HEK293 (cell line): ENCODE results near the gene C9orf72.

Experiments used
- YY1 ChIP-seq: fragments of 450-650 bp; formaldehyde crosslinking; IDR thresholded peaks from 2 replicates; pipeline ENCODE4 v1.5.1; 2018; ENCODE audit warnings: missing biosample characterization, missing genetic modification characterization
- ZNF114 ChIP-seq: fragments of 450-650 bp; formaldehyde crosslinking; IDR thresholded peaks from 2 replicates; pipeline ENCODE4 v1.5.0; 2017; ENCODE audit warnings: missing biosample characterization, missing genetic modification characterization
- ZNF2 ChIP-seq: fragments of 450-650 bp; formaldehyde crosslinking; IDR thresholded peaks from 2 replicates; pipeline ENCODE4 v1.5.1; 2016; ENCODE audit warnings: missing biosample characterization, missing genetic modification characterization
- ZNF555 ChIP-seq: fragments of 450-650 bp; formaldehyde crosslinking; conservative IDR thresholded peaks from 2 replicates; pipeline ENCODE4 v1.5.1; 2017; ENCODE audit warnings: missing biosample characterization, mild to moderate bottlenecking, missing genetic modification characterization, inconsistent platforms

DNA sequence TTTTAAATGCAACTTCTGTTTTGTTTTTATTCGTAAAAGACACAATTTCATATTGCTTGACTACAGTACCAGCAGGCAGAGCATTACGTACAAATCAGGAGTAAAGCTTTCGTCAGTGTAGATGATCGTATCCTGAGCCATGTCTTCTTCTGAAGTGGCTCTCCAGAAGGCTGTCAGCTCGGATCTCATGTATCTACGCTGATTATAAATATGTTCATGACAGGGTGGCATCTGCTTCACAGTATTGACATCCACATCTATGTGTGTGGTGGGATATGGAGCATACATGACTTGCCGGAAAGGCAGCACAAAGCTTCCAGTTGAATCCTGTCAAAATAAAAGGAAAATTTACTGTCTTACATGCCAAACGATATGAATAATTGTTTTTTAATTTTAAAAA is 16.8 kb downstream of the C9orf72 start:
- no peak for TF ChIP-seq YY1 (tag by site-specific recombination)
- TF ChIP-seq ZNF114, result no peak
- no peak for TF ChIP-seq ZNF555 (tag by site-specific recombination)
- TF ChIP-seq ZNF2 (tag by site-specific recombination), result no peak
